Measurements from ENCODE around the gene MRPL19.

- TF ChIP-seq, protein P1, sequence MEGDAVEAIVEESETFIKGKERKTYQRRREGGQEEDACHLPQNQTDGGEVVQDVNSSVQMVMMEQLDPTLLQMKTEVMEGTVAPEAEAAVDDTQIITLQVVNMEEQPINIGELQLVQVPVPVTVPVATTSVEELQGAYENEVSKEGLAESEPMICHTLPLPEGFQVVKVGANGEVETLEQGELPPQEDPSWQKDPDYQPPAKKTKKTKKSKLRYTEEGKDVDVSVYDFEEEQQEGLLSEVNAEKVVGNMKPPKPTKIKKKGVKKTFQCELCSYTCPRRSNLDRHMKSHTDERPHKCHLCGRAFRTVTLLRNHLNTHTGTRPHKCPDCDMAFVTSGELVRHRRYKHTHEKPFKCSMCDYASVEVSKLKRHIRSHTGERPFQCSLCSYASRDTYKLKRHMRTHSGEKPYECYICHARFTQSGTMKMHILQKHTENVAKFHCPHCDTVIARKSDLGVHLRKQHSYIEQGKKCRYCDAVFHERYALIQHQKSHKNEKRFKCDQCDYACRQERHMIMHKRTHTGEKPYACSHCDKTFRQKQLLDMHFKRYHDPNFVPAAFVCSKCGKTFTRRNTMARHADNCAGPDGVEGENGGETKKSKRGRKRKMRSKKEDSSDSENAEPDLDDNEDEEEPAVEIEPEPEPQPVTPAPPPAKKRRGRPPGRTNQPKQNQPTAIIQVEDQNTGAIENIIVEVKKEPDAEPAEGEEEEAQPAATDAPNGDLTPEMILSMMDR (IDR thresholded peaks at IDR 0.05; ENCODE audit: low read depth, low read length) = no peak
- no peak for TF ChIP-seq MAX (IDR thresholded peaks at IDR 0.05; ENCODE audit: low read depth, low read length)
Measured at GRCh38 chr2:75698918-75699317, 52.3 kb downstream of the MRPL19 start.

Measured in NB4 (cell line).